IPS DF 4.7 (cell line): Measurements from ENCODE around the gene RAD51C.
"Not testable (repeated sequence)": the region's sequence is repeated elsewhere in the genome, so short reads cannot be mapped to it uniquely, and the experiment has no call there.

ENCODE experiments used
- DNase-seq: peaks from one replicate; pipeline ENCODE4 v3.0.0-alpha.2; 2013; ENCODE audit warnings: low spot score; ENCODE audit errors: extremely low read depth

RAD51C gene

DNA sequence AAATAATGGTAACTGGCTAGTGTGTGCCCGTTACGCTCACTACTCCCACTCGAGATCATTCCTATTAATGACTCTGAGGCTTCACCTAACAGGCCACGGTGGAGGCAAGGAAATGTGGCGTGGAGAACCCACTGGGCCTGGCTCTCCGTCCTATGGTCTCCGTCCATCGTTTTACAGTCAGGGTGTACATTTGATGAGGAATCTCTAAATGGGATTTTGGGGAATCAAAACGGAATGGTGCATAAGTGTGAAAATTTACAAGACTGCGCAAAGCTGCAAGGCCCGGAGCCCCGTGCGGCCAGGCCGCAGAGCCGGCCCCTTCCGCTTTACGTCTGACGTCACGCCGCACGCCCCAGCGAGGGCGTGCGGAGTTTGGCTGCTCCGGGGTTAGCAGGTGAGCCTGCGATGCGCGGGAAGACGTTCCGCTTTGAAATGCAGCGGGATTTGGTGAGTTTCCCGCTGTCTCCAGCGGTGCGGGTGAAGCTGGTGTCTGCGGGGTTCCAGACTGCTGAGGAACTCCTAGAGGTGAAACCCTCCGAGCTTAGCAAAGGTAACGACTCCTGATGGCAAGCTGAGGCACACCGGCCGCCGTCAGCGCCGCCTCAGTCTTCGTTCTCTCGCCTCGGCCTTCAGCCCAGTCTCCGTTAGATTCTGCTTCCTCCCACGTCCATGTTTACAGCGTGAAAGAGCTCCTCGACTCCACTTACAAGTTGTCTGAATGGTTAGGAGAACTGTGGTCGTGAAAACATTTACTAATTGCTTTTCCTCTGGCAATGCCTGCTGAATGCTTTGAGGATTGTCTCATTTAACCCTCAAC, at the start of gene RAD51C:
TSS of gene RAD51C (plus strand) at position 364 of the 817 bp plus-strand sequence. CDS start at position 406, 42 bp downstream.
- no peak for DNase-seq

- DNase-seq = no peak
These were observed 49.3 kb upstream of the RAD51C start for GRCh38 chr17:58643147-58643546.

- DNase-seq = no peak
These were observed 44.2 kb upstream of the RAD51C start for GRCh38 chr17:58648236-58648635.

- peak; percentile 53 for DNase-seq
These were observed 34.2 kb upstream of the RAD51C start for GRCh38 chr17:58657962-58658803.

GRCh38 chr17:58658804-58659713, 33.3 kb upstream of the RAD51C start:
- peak; percentile 93 for DNase-seq

GRCh38 chr17:58659714-58660084, 32.7 kb upstream of the RAD51C start:
- DNase-seq = not testable (repeated sequence)

DNA sequence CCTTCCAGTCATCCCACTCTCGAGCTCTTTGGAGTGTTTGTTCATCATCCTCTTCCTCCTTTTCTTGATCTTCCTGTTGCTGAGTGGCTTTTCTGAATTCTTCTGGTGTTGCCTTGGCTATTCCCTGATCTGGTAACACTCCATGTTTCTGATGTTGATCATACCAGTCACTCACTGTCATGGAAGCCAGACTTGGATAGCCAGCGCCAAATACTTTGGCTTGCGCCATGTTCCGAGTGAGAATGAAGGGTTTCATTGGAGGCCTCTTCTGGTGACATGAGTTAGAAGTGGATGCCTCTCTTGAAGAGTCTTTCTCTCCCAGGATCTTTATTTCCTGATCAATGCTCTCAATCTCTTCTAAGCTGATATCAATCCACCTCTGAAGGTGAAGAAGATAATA, 31.8 kb upstream of the RAD51C start:
- no peak for DNase-seq

GRCh38 chr17:58661499-58661898, 30.9 kb upstream of the RAD51C start:
- DNase-seq = no peak

DNA sequence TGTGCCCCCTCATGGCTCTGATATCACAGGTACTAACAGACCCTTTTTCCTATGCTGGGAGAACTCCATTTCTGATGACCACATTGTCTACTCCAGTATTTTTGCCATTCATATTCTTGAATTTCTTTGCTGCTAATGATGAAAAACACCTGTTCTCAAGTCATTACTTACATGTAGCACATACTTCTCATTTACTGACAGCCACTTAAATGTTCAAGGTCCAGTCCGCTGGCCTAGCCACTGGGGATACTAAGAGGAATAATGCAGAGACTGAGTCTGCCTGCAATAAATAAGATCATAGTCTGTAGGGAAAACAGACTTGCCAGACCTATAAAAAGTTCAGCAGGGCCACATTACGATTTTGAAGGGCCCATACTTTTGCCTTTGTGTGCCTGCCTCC, 28.1 kb upstream of the RAD51C start:
- DNase-seq = no peak

GRCh38 chr17:58665946-58666857, 26.2 kb upstream of the RAD51C start:
- no peak for DNase-seq

DNA sequence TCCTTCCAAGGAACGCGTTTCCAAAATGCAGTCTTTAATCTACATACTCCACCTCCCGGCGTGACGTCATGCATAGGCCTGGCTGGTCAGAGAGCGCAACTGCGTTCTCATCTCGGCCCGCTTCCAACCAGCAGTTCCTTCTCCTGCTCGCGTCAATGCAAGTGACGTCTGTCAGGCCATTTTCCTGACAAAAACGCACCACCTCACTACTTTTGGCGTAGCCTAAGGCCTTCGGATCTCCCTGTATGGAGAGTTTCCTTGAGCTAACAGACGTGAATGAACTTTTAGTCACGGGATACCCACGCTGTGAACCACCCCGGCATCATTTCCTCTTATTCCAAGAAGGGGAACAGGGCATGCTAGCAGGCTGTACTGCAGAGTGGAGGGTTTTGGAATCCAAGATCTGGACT, 25.5 kb upstream of the RAD51C start:
- no peak for DNase-seq

DNA sequence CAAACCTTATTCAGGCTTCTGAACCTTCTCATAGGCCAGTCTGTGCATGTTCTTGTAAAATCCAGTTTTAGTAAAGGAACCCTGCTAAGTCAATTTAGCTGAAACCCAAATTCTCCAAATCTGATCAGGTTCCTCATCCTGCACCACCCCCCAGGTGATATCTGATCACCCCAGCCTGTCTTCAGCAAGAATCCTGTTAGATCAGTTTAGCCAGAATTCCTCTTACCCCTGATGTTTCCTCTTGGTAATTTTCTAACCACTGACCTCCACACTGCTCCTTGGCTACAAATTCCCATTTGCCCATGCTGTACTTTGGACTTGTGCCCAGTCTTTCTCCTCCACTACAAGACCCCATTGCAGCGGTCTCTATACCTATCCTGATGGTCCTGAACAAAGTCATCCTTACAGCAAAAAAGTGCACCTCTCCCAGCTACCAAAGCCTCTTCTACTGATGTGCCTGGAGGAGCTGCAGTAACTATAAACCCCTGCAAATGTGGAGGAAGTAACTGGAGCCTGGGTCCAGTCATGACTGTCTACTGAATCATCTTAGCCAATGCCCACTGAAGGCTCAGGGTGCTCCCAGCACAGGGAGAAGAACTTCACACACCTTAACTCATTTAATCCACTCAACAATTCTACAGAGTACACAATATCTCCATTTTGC, 24.3 kb upstream of the RAD51C start:
- no peak for DNase-seq

- no peak for DNase-seq
These were observed 23.8 kb upstream of the RAD51C start for GRCh38 chr17:58668598-58668935.

DNA sequence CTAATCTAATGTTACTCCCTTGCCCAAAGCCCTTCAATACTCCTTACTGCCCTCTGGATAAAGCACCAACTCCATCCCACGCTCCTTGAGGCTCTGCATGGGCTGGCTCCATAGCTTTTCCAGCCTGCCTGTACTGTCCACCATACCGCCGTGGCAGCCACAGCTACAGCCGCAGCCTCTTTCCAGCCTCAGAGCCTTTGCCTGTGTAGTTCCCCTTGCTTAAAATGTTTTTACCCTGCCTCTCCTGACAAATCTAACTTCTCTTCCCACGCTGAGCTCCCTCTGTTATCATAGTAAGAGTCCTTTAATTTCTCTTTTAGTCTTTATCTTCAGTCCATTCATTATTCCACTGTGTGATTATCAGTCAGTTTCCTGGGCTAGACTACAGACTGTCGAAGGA, 22.5 kb upstream of the RAD51C start:
- DNase-seq = no peak

DNA sequence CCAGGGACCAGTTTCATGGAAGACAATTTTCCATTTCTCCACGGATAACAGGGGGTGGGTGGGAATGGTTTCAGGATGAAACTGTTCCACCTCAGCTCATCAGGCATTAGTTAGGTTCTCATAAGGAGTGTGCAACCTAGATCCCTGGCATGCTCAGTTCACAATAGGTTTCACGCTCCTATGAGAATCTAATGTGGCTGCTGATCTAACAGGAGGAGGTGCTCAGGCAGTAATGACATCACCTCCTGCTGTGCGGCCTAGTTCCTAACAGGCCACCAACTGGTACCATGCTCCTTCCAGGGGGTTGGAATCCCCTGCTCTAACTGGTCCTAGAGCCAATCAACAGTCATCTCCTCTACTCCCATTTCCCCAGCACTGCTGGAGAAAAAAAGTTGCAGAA, 20.4 kb upstream of the RAD51C start:
- no peak for DNase-seq

GRCh38 chr17:58677194-58677880, 15.1 kb upstream of the RAD51C start:
- DNase-seq = no peak

GRCh38 chr17:58678287-58678686, 14.1 kb upstream of the RAD51C start:
- not testable (repeated sequence) for DNase-seq

DNA sequence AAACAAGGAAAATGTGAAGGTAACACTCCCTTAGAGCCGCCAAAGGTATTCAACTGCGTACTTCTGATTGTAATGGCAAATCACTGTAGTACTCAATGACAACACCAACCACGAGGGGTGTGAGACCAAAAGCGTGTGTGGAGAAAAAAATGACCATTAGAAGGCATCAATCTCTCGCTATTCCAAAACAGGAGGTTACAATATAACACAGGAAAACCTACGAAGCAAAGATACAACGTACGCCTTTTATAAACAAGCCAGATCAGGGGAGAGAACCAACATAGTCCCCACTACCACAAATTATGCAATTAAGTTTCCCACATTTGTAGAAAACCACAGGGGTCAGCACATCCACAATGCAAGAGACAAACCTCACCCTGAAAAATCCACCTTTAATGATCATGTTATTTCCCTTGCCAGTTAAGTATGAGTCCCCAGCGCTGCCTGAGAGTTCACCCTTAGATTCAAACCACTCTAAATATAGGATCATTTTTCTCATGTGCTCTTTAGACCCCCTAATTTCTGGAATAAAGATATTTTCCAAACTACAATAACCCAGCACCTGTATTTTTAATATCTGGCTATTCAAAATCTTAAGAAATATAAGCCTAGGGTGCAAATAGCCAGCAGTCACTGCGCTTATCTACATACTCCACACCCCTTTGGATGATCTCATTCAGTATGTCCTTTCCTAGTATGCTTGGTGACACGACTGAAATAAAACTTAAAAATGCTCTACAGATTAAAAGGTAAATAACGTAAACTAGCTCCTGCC, 13.0 kb upstream of the RAD51C start:
- peak; percentile 56 for DNase-seq

DNA sequence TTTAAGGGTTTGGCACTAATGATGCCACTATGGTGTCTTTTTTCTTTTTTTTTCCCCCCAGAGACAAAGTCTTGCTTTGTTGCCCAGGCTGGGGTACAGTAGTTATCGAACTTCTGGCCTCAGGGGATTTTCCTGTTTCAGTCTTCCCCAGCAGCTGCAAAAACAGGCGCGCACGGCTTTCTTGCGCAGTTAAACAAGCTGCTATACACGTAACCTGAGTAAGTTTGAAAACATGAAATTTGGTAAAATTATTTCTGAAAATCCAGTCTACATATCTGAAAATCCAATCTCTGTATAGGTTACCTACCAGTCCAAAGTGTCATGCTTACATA, 12.4 kb upstream of the RAD51C start:
- no peak for DNase-seq
